Smooth muscle cell (in vitro differentiated cells): ENCODE measurements around the gene RUNX3. TPM values are rescaled to one million over a fixed set of nuclear protein-coding genes. Genes with fewer than 3 reads are reported as not detected.

ENCODE experiments used
- DNase-seq: peaks from one replicate; lab custom pipeline; 2025; ENCODE audit not compliant: unreplicated experiment; lab: John Stamatoyannopoulos, UW
- H2AFZ ChIP-seq: fragments of 200-600 bp; sonication (generic); 2 replicates; pipeline ENCODE4 v1.6.0; 2016; ENCODE audit warnings: antibody characterized with exemption, low read depth, mild to moderate bottlenecking
- H3F3A ChIP-seq: fragments of 200-600 bp; sonication (generic); 2 replicates; pipeline ENCODE4 v1.6.0; 2017; ENCODE audit warnings: antibody characterized with exemption, low read depth
- H3K27ac ChIP-seq: fragments of 200-600 bp; sonication (generic); 2 replicates; pipeline ENCODE4 v1.5.1; 2016; ENCODE audit warnings: low read depth, mild to moderate bottlenecking
- H3K27me3 ChIP-seq: fragments of 200-600 bp; sonication (generic); 2 replicates; pipeline ENCODE4 v1.6.1; 2016; ENCODE audit warnings: low read depth, mild to moderate bottlenecking
- H3K36me3 ChIP-seq: fragments of 200-600 bp; sonication (generic); 2 replicates; pipeline ENCODE4 v1.5.1; 2016; ENCODE audit warnings: low read depth
- H3K4me1 ChIP-seq: fragments of 200-600 bp; sonication (generic); 2 replicates; pipeline ENCODE4 v1.5.1; 2016; ENCODE audit warnings: low read depth
- H3K4me2 ChIP-seq: fragments of 200-600 bp; sonication (generic); 2 replicates; pipeline ENCODE4 v1.6.0; 2016; ENCODE audit warnings: mild to moderate bottlenecking
- H3K4me3 ChIP-seq: fragments of 200-600 bp; sonication (generic); 2 replicates; pipeline ENCODE4 v1.5.1; 2016; ENCODE audit warnings: mild to moderate bottlenecking
- H3K79me2 ChIP-seq: fragments of 200-600 bp; sonication (generic); 2 replicates; pipeline ENCODE4 v1.6.0; 2016; ENCODE audit warnings: low read depth, mild to moderate bottlenecking
- H3K9ac ChIP-seq: fragments of 200-600 bp; sonication (generic); 2 replicates; pipeline ENCODE4 v1.6.0; 2016; ENCODE audit warnings: low read depth
- H3K9me3 ChIP-seq: fragments of 200-600 bp; sonication (generic); replicated peaks from 2 replicates; pipeline ENCODE4 v1.5.1; 2016; ENCODE audit warnings: low read depth
- H4K20me1 ChIP-seq: fragments of 200-600 bp; sonication (generic); 2 replicates; pipeline ENCODE4 v1.6.0; 2016; ENCODE audit warnings: low read depth
- WGBS: methylation state at CpG from one replicate; pipeline ENCODE4 v1.1.7; 2016; ENCODE audit warnings: low lambda C conversion rate; 5-methylcytosine and 5-hydroxymethylcytosine counted together
- polyA plus RNA-seq: library from polyadenylated mRNA; unstranded; fragments of >200 nt; fragmentation: Nextera tagmentation; extraction: Ambion mirVana; gene quantifications from 2 replicates; pipeline ENCODE4 v1.2.1, GENCODE V29; 2016
- total RNA-seq: library from RNA; depleted of rRNA; stranded (reverse); fragments of >200 nt; gene quantifications from 2 replicates; pipeline ENCODE4 v1.2.3, GENCODE V29; 2014
- TF ChIP-seq, protein P1 (sequence below): fragments of 200-600 bp; sonication (generic); IDR thresholded peaks from 2 replicates; pipeline ENCODE4 v1.5.1; 2017; ENCODE audit warnings: borderline replicate concordance, mild to moderate bottlenecking, antibody characterized with exemption; ENCODE audit not compliant: insufficient read depth, poor library complexity, severe bottlenecking

The RUNX3 gene
- total and polyA plus RNA-seq, 2 experiments from 2014 or later: 4.5 to 8.2 TPM

DNA sequence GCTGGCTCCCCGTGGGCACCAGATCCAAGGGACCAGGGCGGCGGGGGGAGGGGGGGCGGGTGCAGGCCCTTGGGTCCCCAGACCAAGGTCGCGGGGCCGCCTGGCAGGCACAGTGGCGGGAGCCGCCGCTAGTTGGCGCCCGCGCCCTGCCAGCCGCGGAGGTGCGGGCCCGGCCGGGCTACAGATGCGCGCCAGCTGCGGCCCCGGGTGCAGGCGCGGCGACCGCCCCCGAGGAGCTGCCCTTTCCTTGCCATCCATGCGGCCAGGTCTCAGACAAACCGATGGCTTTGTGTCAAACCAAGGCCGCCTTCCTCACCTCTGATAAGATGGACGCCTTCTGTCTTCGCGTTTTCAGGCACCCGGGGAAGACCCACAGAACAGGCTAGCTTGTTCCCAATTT, 2.2 kb upstream of the RUNX3 start:
- no peak for DNase-seq
- Histone ChIP-seq H3K27me3 (peaks cover 58% of the 10 kb centered on the region), H3K9ac (no peak overlapping the region), H3K9me3 (no peaks in the 10 kb centered on the region), H3K79me2 (no peaks in the 10 kb centered on the region), H3K4me2 (peak overlapping the region; percentile 78), H3K4me3 (peak overlapping the region; percentile 22), H3K27ac (no peak overlapping the region), H3K4me1 (peaks cover 24% of the 10 kb centered on the region), H3K36me3 (no peaks in the 10 kb centered on the region), H3F3A (peaks cover 7% of the 10 kb centered on the region), H4K20me1 (peaks cover 43% of the 10 kb centered on the region), H2AFZ (no peak overlapping the region)
- WGBS: 6% methylated on average over 32 of the region's 34 CpGs
- TF ChIP-seq, protein P1, sequence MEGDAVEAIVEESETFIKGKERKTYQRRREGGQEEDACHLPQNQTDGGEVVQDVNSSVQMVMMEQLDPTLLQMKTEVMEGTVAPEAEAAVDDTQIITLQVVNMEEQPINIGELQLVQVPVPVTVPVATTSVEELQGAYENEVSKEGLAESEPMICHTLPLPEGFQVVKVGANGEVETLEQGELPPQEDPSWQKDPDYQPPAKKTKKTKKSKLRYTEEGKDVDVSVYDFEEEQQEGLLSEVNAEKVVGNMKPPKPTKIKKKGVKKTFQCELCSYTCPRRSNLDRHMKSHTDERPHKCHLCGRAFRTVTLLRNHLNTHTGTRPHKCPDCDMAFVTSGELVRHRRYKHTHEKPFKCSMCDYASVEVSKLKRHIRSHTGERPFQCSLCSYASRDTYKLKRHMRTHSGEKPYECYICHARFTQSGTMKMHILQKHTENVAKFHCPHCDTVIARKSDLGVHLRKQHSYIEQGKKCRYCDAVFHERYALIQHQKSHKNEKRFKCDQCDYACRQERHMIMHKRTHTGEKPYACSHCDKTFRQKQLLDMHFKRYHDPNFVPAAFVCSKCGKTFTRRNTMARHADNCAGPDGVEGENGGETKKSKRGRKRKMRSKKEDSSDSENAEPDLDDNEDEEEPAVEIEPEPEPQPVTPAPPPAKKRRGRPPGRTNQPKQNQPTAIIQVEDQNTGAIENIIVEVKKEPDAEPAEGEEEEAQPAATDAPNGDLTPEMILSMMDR: peak; percentile 74

DNA sequence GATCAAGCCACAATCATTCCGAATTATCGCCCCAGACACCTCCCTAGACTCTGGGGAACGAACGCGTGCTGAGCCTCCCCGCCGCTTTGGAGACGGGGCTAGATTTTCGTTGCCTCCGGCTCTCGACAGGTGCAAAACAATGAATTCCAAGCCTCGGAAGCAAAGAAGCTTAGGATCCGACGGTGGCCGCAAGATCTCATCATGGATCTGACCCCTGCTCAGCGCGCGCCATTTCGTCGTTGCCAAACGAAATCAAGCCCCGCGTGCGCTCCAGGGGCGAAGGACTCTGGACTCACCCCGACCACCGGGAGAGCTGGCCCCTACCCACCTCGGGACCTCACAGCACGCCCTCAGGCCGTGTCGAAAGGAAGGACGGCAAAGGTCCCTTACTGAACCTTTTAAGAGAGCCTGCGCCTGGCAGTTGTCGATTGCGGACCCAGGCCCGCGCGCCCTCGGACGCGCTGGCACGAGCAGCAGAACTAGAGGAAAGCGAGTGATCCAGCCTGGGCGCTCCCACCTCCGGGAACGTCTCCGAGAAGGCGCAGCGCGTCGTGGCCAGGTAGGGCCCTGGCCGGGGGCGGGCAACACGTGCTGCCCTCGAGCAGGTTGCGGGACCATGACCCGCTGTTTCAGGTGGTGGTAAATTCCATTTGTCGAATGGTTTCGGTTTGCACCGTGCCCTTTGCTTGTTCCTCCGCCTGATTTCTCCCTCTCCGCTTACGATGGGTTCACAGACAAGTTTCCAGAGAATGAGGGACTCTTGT, 1.6 kb upstream of the RUNX3 start:
- Histone ChIP-seq H3K4me3 (peak overlapping the region; percentile 22), H3K4me2 (peak overlapping the region; percentile 78), H3K27me3 (peaks cover 65% of the 10 kb centered on the region)

DNA sequence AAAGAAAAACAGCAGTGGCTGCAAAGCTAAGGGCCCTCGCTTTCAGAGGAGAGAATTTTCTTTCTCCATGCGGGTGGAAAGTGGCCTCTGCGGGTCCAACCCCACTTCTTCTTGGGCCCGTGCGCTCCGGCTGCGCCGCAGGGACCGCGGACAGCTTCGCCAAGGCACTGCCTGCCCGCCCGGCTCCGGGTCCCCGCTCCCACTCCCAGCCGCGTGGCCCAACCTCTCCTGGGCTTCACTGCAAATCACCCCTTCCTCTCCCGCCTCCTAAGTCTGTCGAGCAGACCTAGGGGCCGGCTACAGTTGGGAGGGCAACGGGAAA, 1.0 kb upstream of the RUNX3 start:
- H2AFZ ChIP-seq: no peak overlapping the region
- no peak overlapping the region for H3K27ac ChIP-seq
- H3K9me3 ChIP-seq: no peaks in the 10 kb centered on the region
- no peak for DNase-seq
- TF ChIP-seq, protein P1: no peak
- H3K36me3 ChIP-seq: no peaks in the 10 kb centered on the region
- 11% methylated on average over 20 of the region's 21 CpGs for WGBS
- no peak overlapping the region for H3K4me3 ChIP-seq
- no peaks in the 10 kb centered on the region for H3K79me2 ChIP-seq
- H4K20me1 ChIP-seq: peaks cover 55% of the 10 kb centered on the region
- H3K9ac ChIP-seq: no peak overlapping the region
- peaks cover 35% of the 10 kb centered on the region for H3K4me1 ChIP-seq
- peaks cover 70% of the 10 kb centered on the region for H3K27me3 ChIP-seq
- H3F3A ChIP-seq: peaks cover 4% of the 10 kb centered on the region
- no peak overlapping the region for H3K4me2 ChIP-seq

More for the DNA sequence above, 1.6 kb upstream of the RUNX3 start:
- TF ChIP-seq, protein P1: no peak
- Histone ChIP-seq H3F3A (peaks cover 7% of the 10 kb centered on the region), H3K79me2 (no peaks in the 10 kb centered on the region), H3K9ac (no peak overlapping the region), H2AFZ (no peak overlapping the region), H3K9me3 (no peaks in the 10 kb centered on the region), H3K4me1 (peaks cover 30% of the 10 kb centered on the region), H4K20me1 (peaks cover 49% of the 10 kb centered on the region), H3K36me3 (no peaks in the 10 kb centered on the region), H3K27ac (no peak overlapping the region)
- WGBS: 7% methylated on average over 63 of the region's 63 CpGs
- no peak for DNase-seq
